ENCODE results near the gene CLDN24. TPM values are rescaled to one million over a fixed set of nuclear protein-coding genes. Genes with fewer than 3 reads are reported as not detected.

Gene CLDN24
- total RNA-seq: not detected in 2 replicates

GRCh38 chr4:183322326-183322725, at the start of gene CLDN24:
Gene CLDN24, minus strand, starts transcription at chr4:183322426. Its CDS starts 0 bp downstream, at chr4:183322426.

GRCh38 chr4:183320211-183321059, 1.8 kb downstream of the CLDN24 start, which contains the start of gene CLDN22:
Gene CLDN22, minus strand, starts transcription at chr4:183320276. Its CDS starts 58 bp downstream, at chr4:183320218.

Other genes starting within 250 kb of the CLDN24 start
- 15.9 and 64.8 TPM in 2 replicates for gene WWC2, start 223.2 kb downstream of the CLDN24 start, total RNA-seq
- not detected in 2 replicates for gene CLDN22, start 2.1 kb downstream of the CLDN24 start, total RNA-seq
- gene CDKN2AIP, start 122.2 kb upstream of the CLDN24 start, total RNA-seq: 12.1 and 13.8 TPM in 2 replicates
- gene ING2, start 182.6 kb upstream of the CLDN24 start, total RNA-seq: 5.0 and 6.5 TPM in 2 replicates

Data from bladder microvascular endothelial cell (primary cell).